IMR-90 (cell line): Measurements from ENCODE around the gene PCSK6. TPM values are rescaled to one million over a fixed set of nuclear protein-coding genes. Genes with fewer than 3 reads are reported as not detected.

Experiments used
- ATAC-seq: fragments of 200-7000 bp; cut with Tn5 transposase; 2 replicates; pipeline ENCODE4 v1.9.1; 2020; ENCODE audit warnings: low read depth, mild to moderate bottlenecking, moderate library complexity
- BruUV-seq: library from RNA; stranded (reverse); fragments of 400-500 nt; replicated peaks from 2 replicates; lab custom pipeline; 2021; lab: Mats Ljungman, UMichigan
- CTCF ChIA-PET: fragments of 300-600 bp; formaldehyde crosslinking; extraction: SDS; loops from one replicate; lab custom pipeline; 2021; ENCODE audit warnings: antibody characterized with exemption; lab: Yijun Ruan, JAX
- POLR2A ChIA-PET: fragments of 300-600 bp; sonication (Branson Sonifier 250); formaldehyde crosslinking; loops from one replicate; lab custom pipeline; 2022; ENCODE audit warnings: antibody characterized with exemption; ENCODE audit not compliant: unreplicated experiment; lab: Charles Lee
- DNase-seq: peaks from one replicate; pipeline ENCODE4 v3.0.0; 2013
- H2AFZ ChIP-seq: replicated peaks from 2 replicates; pipeline ENCODE3; 2013; ENCODE audit warnings: low read length, mild to moderate bottlenecking; ENCODE audit not compliant: poor library complexity
- H2AK5ac ChIP-seq: 2 replicates; pipeline ENCODE4 v1.6.1; 2013; ENCODE audit warnings: low read depth, low read length, inconsistent platforms
- H2AK9ac ChIP-seq: replicated peaks from 2 replicates; pipeline ENCODE3; 2013; ENCODE audit warnings: mild to moderate bottlenecking, low read depth, low read length, moderate library complexity; ENCODE audit not compliant: poor library complexity
- H2BK120ac ChIP-seq: 2 replicates; pipeline ENCODE4 v1.6.1; 2013; ENCODE audit warnings: low read depth, low read length, inconsistent platforms
- H2BK15ac ChIP-seq: 3 replicates; pipeline ENCODE4 v1.6.1; 2013; ENCODE audit warnings: low read depth, low read length, inconsistent platforms
- H2BK20ac ChIP-seq: 2 replicates; pipeline ENCODE4 v1.6.1; 2013; ENCODE audit warnings: low read depth, mild to moderate bottlenecking, inconsistent platforms, low read length, moderate library complexity
- H2BK5ac ChIP-seq: 2 replicates; pipeline ENCODE4 v1.6.1; 2013; ENCODE audit warnings: mild to moderate bottlenecking, low read depth, low read length, inconsistent platforms; ENCODE audit not compliant: poor library complexity, severe bottlenecking
- H3K14ac ChIP-seq: replicated peaks from 2 replicates; pipeline ENCODE4 v1.6.1; 2013; ENCODE audit warnings: low read depth, low read length, inconsistent platforms
- H3K18ac ChIP-seq: 2 replicates; pipeline ENCODE4 v1.6.1; 2013; ENCODE audit warnings: low read depth, low read length, control low read depth
- H3K23ac ChIP-seq: 2 replicates; pipeline ENCODE4 v1.6.1; 2013; ENCODE audit warnings: low read depth, low read length, inconsistent platforms
- H3K27ac ChIP-seq: 2 replicates; pipeline ENCODE4 v1.5.1; 2013; ENCODE audit warnings: mild to moderate bottlenecking, control low read depth, low read length; ENCODE audit not compliant: insufficient read depth
- H3K27me3 ChIP-seq: 2 replicates; pipeline ENCODE4 v1.6.1; 2013; ENCODE audit warnings: low read length; ENCODE audit not compliant: control insufficient read depth, insufficient read depth
- H3K36me3 ChIP-seq: 2 replicates; pipeline ENCODE4 v1.6.1; 2013; ENCODE audit warnings: low read length, mixed read lengths; ENCODE audit not compliant: control insufficient read depth, insufficient read depth
- H3K4ac ChIP-seq: 2 replicates; pipeline ENCODE4 v1.6.1; 2013; ENCODE audit warnings: low read depth, low read length, inconsistent platforms
- H3K4me1 ChIP-seq: 2 replicates; pipeline ENCODE4 v1.6.1; 2013; ENCODE audit warnings: low read length, mixed read lengths; ENCODE audit not compliant: control insufficient read depth, insufficient read depth
- H3K4me2 ChIP-seq: 2 replicates; pipeline ENCODE4 v1.6.1; 2013; ENCODE audit warnings: low read depth, mild to moderate bottlenecking, control low read depth, low read length, moderate library complexity
- H3K4me3 ChIP-seq: 2 replicates; pipeline ENCODE4 v1.5.1; 2013; ENCODE audit warnings: low read depth, mild to moderate bottlenecking, control low read depth, low read length, moderate library complexity; ENCODE audit not compliant: insufficient read depth
- H3K56ac ChIP-seq: 2 replicates; pipeline ENCODE4 v1.6.1; 2013; ENCODE audit warnings: low read length, inconsistent platforms; ENCODE audit not compliant: insufficient read depth; ENCODE audit errors: extremely low read depth
- H3K79me1 ChIP-seq, 2 experiments: 2 replicates each; pipeline ENCODE4 v1.6.1; 2013; ENCODE audit warnings: low read length in 2 of 2, inconsistent platforms in 1 of 2, low read depth in 1 of 2
- H3K9ac ChIP-seq: 2 replicates; pipeline ENCODE4 v1.6.1; 2013; ENCODE audit warnings: low read depth, low read length, control low read depth
- H3K9me1 ChIP-seq: 2 replicates; pipeline ENCODE4 v1.6.1; 2013; ENCODE audit warnings: low read length, inconsistent platforms; ENCODE audit not compliant: insufficient read depth
- H3K9me3 ChIP-seq: 2 replicates; pipeline ENCODE4 v1.6.1; 2013; ENCODE audit warnings: low read length; ENCODE audit not compliant: control insufficient read depth, insufficient read depth
- H4K20me1 ChIP-seq: 2 replicates; pipeline ENCODE4 v1.6.1; 2013; ENCODE audit warnings: low read length, inconsistent platforms; ENCODE audit not compliant: insufficient read depth
- H4K5ac ChIP-seq: 2 replicates; pipeline ENCODE4 v1.6.1; 2013; ENCODE audit warnings: mild to moderate bottlenecking, low read depth, low read length, control low read depth
- H4K8ac ChIP-seq, 2 experiments: 2 replicates each; pipeline ENCODE4 v1.6.1; 2013; ENCODE audit warnings: low read depth in 2 of 2, low read length in 2 of 2, control low read depth in 1 of 2, inconsistent platforms in 1 of 2
- H4K91ac ChIP-seq: 2 replicates; pipeline ENCODE4 v1.6.1; 2013; ENCODE audit warnings: low read depth, low read length, inconsistent platforms; ENCODE audit not compliant: insufficient read depth
- BHLHE40 ChIP-seq: fragments of 150-350 bp; IDR thresholded peaks from 2 replicates; pipeline ENCODE4 v1.6.1; 2016; ENCODE audit warnings: mild to moderate bottlenecking, low read depth, low read length
- CEBPB ChIP-seq: IDR thresholded peaks from 2 replicates; pipeline ENCODE4 v1.6.1; 2012; ENCODE audit warnings: low read depth, low read length, improper control_type of control experiment
- CHD1 ChIP-seq: IDR thresholded peaks from 2 replicates; pipeline ENCODE4 v1.6.1; 2012; ENCODE audit warnings: low read depth, low read length, improper control_type of control experiment
- FOS ChIP-seq: fragments of 150-350 bp; IDR thresholded peaks from 2 replicates; pipeline ENCODE4 v1.6.1; 2016; ENCODE audit warnings: low read depth, low read length
- MAFK ChIP-seq: IDR thresholded peaks from 2 replicates; pipeline ENCODE4 v1.6.1; 2012; ENCODE audit warnings: low read depth, low read length, improper control_type of control experiment
- MAZ ChIP-seq: IDR thresholded peaks from 2 replicates; pipeline ENCODE4 v1.6.1; 2012; ENCODE audit warnings: low read depth, mild to moderate bottlenecking, low read length, improper control_type of control experiment, moderate library complexity, borderline replicate concordance
- MXI1 ChIP-seq: IDR thresholded peaks from 2 replicates; pipeline ENCODE4 v1.6.1; 2012; ENCODE audit warnings: low read depth, mild to moderate bottlenecking, low read length, moderate library complexity, borderline replicate concordance
- NFE2L2 ChIP-seq: fragments of 150-350 bp; IDR thresholded peaks from 2 replicates; pipeline ENCODE4 v1.6.1; 2016; ENCODE audit warnings: low read depth, mild to moderate bottlenecking, low read length
- POLR2A ChIP-seq: IDR thresholded peaks from 2 replicates; pipeline ENCODE4 v1.6.1; 2012; ENCODE audit warnings: mild to moderate bottlenecking, low read depth, low read length
- RAD21 ChIP-seq: IDR thresholded peaks from 2 replicates; pipeline ENCODE4 v1.6.1; 2012; ENCODE audit warnings: low read length, improper control_type of control experiment
- RCOR1 ChIP-seq: IDR thresholded peaks from 2 replicates; pipeline ENCODE4 v1.6.1; 2012; ENCODE audit warnings: mild to moderate bottlenecking, low read length, improper control_type of control experiment; ENCODE audit not compliant: insufficient replicate concordance
- RFX5 ChIP-seq: IDR thresholded peaks from 2 replicates; pipeline ENCODE4 v1.8.0; 2012; ENCODE audit warnings: low read depth, mild to moderate bottlenecking, low read length, moderate library complexity
- SMC3 ChIP-seq: fragments of 150-350 bp; IDR thresholded peaks from 2 replicates; pipeline ENCODE4 v1.6.1; 2016; ENCODE audit warnings: low read depth, mild to moderate bottlenecking, antibody characterized with exemption, low read length, moderate library complexity
- WGBS, 2 experiments: methylation state at CpG; one replicate each; pipeline versions ENCODE4 v1.1.5 to v1.1.7; 2013; ENCODE audit warnings: missing lambda C conversion rate in 2 of 2; ENCODE audit not compliant: insufficient read length in 1 of 2; ENCODE audit errors: extremely low coverage in 2 of 2; 5-methylcytosine and 5-hydroxymethylcytosine counted together
- dilution Hi-C: fragments of 300-500 bp; cut with HindIII; formaldehyde crosslinking; loops from one replicate; pipeline ENCODE4 v1.14.3; 2018; ENCODE audit warnings: low sequenced_read_pairs; ENCODE audit not compliant: unreplicated experiment
- in situ Hi-C: fragments of 300-500 bp; cut with MboI; formaldehyde crosslinking; loops from 3 replicates; pipeline ENCODE4 v1.14.3; 2019; ENCODE audit warnings: low sequenced_read_pairs, inconsistent platforms, mixed read lengths
- intact Hi-C: fragments of 100-400 bp; cut with micrococcal nuclease; formaldehyde crosslinking; loops from 2 replicates; pipeline ENCODE4 v1.10.0; 2022
- polyA plus RNA-seq, 3 experiments: library from polyadenylated mRNA; depleted of rRNA; stranded (reverse); fragments of >200 nt; gene quantifications; 2 replicates each; pipeline ENCODE4 v1.2.3, GENCODE V29; 2012; ENCODE audit warnings: low replicate concordance in 1 of 3
- total RNA-seq: library from RNA; depleted of rRNA; stranded (reverse); fragments of >200 nt; gene quantifications from 2 replicates; pipeline ENCODE4 v1.2.3, GENCODE V29; 2012
- TF ChIP-seq, protein P1 (sequence below): fragments of 150-350 bp; IDR thresholded peaks from 2 replicates; pipeline ENCODE4 v1.6.1; 2017; ENCODE audit warnings: mild to moderate bottlenecking, antibody characterized with exemption, low read length, low read depth
- TF ChIP-seq, protein P2 (sequence below): fragments of 150-350 bp; IDR thresholded peaks from 2 replicates; pipeline ENCODE4 v1.6.1; 2016; ENCODE audit warnings: low read depth, mild to moderate bottlenecking, low read length, moderate library complexity, borderline replicate concordance

Gene PCSK6
- total and polyA plus RNA-seq, 2 of the 4 experiments (the other 2 are of a cell fraction) = not detected

DNA sequence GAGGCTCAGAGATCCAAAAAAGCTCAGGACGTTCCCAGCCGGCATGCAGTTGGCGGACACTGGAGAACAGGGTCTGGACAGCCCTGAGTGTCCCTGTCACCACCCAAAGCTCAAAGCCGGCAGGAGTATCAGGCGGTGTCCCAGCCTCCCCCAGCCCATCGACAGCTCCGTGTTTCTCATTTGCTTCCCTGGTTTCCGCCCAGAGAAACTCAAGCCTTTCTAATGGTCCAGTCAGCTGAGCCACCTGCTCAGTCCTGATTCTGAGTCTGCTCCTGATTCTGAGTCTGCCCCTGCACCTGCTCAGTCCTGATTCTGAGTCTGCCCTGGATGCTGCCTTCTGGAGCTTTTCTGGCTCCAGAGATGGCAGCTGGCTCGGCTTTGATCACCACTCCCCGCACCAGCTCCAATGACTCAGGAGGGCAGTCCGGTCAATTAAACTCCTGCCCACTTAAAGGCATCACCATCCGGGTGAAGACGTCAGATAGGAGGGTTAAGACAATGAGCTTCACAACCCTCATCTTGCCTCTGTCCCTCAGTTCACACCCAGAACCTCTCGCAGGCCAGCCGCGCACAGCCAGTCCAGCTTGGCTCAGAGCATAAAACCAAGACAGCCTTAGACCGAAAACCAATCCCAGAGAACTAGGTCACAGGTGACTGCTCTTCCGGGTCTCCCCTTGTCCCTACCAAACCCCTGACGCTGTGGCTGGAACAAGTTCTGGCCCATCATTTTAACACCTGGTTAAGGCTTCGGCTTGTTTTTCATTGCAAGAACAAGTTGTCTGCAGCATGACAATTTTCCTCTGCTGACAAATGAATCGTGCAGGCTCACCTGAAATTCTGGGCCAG is 6.8 kb downstream of the PCSK6 start (continued):
- TF ChIP-seq BHLHE40 = no peak

DNA sequence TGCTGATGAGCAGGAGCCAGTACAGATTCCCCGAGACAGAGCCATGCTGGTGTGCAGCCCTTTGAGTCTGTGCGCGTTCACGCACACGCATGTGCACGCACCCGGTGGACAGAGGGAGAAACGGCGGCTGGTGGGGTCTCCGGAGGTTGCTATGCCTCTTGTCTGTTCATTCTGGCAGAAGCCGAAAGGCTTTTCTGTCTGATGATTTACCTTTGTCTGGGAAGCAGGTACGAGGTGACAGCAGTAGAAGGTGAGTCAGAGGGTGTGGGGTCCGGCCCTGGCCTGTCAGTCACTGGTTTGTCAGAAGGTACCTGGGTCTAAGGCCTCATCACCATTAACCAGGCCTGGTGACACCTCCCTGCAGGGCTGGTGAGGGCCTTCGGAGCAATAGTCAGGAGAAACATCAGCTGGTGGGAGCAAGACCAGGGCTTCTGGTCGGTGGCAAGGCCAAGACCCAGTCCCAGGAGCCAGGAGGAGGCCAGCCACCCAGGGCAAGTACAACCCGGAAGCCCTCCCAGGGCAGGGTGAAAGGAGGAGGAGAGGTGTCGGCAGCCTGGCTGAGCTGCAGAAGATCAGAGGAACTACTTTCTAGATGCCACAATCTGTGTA is 7.5 kb downstream of the PCSK6 start:
- Histone ChIP-seq H3K27me3 (peaks cover 21% of the 10 kb centered on the region), H2BK120ac (no peak overlapping the region), H2BK15ac (no peak overlapping the region), H4K91ac (no peak overlapping the region), H3K18ac (no peak overlapping the region), H3K14ac (no peak overlapping the region), H2AK9ac (no peak overlapping the region), H4K8ac (no peak overlapping the region), H3K9ac (no peak overlapping the region), H3K36me3 (no peaks in the 10 kb centered on the region), H4K20me1 (no peaks in the 10 kb centered on the region), H2AK5ac (no peak overlapping the region), H2BK5ac (no peak overlapping the region), H3K23ac (no peak overlapping the region), H3K9me1 (no peaks in the 10 kb centered on the region; the same call in 1 of the 2 replicates), H2AFZ (no peak overlapping the region), H3K4ac (no peak overlapping the region), H3K4me3 (no peak overlapping the region), H3K4me1 (no peaks in the 10 kb centered on the region), H3K56ac (no peak overlapping the region), H2BK20ac (no peak overlapping the region), H3K9me3 (no peaks in the 10 kb centered on the region), H3K4me2 (no peak overlapping the region), H3K27ac (no peak overlapping the region), H4K5ac (no peak overlapping the region), H3K79me1 (no peaks in the 10 kb centered on the region)
- BruUV-seq = no TSS peak
- ChIA-PET POLR2A (no interaction called here), CTCF (interaction anchor here (0.7 kb wide), 1 partner anchor 248 kb away, joined by 5 read pairs; no protein-coding TSS in a partner anchor)
- intact Hi-C loops (no loop called here), dilution Hi-C loops (no loop called here), in situ Hi-C loops (no loop called here)
- DNase-seq (no peak), ATAC-seq (no peak)
- 83% methylated on average over 11 of the region's 17 CpGs; no CpG with 5 or more reads in 1 of the 2 experiments for WGBS, 2 experiments
- TF ChIP-seq MAFK (no peak), SMC3 (no peak), RCOR1 (no peak), NFE2L2 (no peak), RFX5 (no peak), MAZ (no peak), POLR2A (no peak), CHD1 (no peak), RAD21 (no peak), CEBPB (no peak), MXI1 (no peak), FOS (no peak)
- TF ChIP-seq, protein P1, sequence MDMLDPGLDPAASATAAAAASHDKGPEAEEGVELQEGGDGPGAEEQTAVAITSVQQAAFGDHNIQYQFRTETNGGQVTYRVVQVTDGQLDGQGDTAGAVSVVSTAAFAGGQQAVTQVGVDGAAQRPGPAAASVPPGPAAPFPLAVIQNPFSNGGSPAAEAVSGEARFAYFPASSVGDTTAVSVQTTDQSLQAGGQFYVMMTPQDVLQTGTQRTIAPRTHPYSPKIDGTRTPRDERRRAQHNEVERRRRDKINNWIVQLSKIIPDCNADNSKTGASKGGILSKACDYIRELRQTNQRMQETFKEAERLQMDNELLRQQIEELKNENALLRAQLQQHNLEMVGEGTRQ = no peak
- TF ChIP-seq, protein P2, sequence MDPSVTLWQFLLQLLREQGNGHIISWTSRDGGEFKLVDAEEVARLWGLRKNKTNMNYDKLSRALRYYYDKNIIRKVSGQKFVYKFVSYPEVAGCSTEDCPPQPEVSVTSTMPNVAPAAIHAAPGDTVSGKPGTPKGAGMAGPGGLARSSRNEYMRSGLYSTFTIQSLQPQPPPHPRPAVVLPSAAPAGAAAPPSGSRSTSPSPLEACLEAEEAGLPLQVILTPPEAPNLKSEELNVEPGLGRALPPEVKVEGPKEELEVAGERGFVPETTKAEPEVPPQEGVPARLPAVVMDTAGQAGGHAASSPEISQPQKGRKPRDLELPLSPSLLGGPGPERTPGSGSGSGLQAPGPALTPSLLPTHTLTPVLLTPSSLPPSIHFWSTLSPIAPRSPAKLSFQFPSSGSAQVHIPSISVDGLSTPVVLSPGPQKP = no peak
